ENCODE results near the gene ETS2. TPM values are rescaled to one million over a fixed set of nuclear protein-coding genes. Genes with fewer than 3 reads are reported as not detected.
"Not testable (repeated sequence)": the region's sequence is repeated elsewhere in the genome, so short reads cannot be mapped to it uniquely, and the experiment has no call there.

ETS2 gene
- total and polyA plus RNA-seq, 10 of the 15 experiments (the other 5 are each of a cell fraction or from before 2014, with no cell fraction given) = 0.52 to 8.6 (median 3.8) TPM

DNA sequence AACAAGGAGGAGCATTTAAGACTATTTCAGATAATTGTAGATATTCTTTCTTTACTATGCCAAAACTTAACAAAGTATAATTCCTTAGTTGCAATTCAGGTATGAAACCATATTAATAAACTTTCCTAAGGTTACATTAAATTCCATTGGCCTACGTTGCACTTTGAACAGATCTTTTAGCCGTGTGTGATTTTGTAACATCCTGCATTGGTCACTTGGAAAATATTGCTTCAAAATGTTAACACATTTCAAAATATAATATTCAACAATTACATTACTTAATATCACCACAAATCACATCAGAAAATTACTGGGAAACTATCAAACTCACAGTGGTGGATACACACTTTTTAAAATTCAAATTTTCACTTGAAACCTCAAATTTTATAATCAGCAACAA lies 20.2 kb downstream of the ETS2 start:
- no TSS peak for BruUV-seq (replicated peaks)
- POLR2A ChIA-PET = no interaction called here
- no peak overlapping the region for H2AFZ ChIP-seq (ENCODE audit: control insufficient read depth, low read depth, low read length)
- H3K9me3 ChIP-seq (replicated peaks; ENCODE audit: control insufficient read depth, insufficient read depth, low read length) = no peaks in the 10 kb centered on the region
- FAIRE-seq = no peak
- intact Hi-C loops (cut with micrococcal nuclease; ENCODE audit: unreplicated experiment) = no loop called here
- in situ Hi-C loops (cut with MboI) = no loop called here
- H3K4me2 ChIP-seq (ENCODE audit: control insufficient read depth, insufficient read depth) = no peak overlapping the region
- H3K79me2 ChIP-seq (ENCODE audit: control insufficient read depth, insufficient read depth, low read length) = no peaks in the 10 kb centered on the region
- RAD21 ChIA-PET (ENCODE audit: unreplicated experiment) = no interaction called here
- H4K20me1 ChIP-seq (ENCODE audit: control insufficient read depth, insufficient read depth) = no peaks in the 10 kb centered on the region
- DNase-seq (ENCODE audit: low read depth, low spot score) = no peak
- H3K4me1 ChIP-seq (ENCODE audit: control insufficient read depth, insufficient read depth, low read length) = peaks cover 2% of the 10 kb centered on the region; the same call in 1 of the 2 replicates
- no peak overlapping the region for H3K9ac ChIP-seq (ENCODE audit: control insufficient read depth, insufficient read depth, low read length)
- no peaks in the 10 kb centered on the region for H3K27me3 ChIP-seq (replicated peaks in 1 of 2; ENCODE audit: control insufficient read depth in 2 of 2, insufficient read depth in 2 of 2, low read length in 1 of 2)
- H3K27ac ChIP-seq (ENCODE audit: control insufficient read depth, insufficient read depth) = no peak overlapping the region
- SMC1A ChIA-PET (ENCODE audit: uncharacterized antibody, unreplicated experiment) = no interaction called here
- ATAC-seq = no peak
- TF ChIP-seq SREBF2 (IDR thresholded peaks at IDR 0.05; ENCODE audit: low read length) = no peak
- TF ChIP-seq CBFB (IDR thresholded peaks at IDR 0.05; ENCODE audit: low read depth) = no peak
- no peak for TF ChIP-seq SRF (IDR thresholded peaks at IDR 0.05; ENCODE audit: low read depth in 2 of 2, low read length in 2 of 2)
- TF ChIP-seq, protein P1, sequence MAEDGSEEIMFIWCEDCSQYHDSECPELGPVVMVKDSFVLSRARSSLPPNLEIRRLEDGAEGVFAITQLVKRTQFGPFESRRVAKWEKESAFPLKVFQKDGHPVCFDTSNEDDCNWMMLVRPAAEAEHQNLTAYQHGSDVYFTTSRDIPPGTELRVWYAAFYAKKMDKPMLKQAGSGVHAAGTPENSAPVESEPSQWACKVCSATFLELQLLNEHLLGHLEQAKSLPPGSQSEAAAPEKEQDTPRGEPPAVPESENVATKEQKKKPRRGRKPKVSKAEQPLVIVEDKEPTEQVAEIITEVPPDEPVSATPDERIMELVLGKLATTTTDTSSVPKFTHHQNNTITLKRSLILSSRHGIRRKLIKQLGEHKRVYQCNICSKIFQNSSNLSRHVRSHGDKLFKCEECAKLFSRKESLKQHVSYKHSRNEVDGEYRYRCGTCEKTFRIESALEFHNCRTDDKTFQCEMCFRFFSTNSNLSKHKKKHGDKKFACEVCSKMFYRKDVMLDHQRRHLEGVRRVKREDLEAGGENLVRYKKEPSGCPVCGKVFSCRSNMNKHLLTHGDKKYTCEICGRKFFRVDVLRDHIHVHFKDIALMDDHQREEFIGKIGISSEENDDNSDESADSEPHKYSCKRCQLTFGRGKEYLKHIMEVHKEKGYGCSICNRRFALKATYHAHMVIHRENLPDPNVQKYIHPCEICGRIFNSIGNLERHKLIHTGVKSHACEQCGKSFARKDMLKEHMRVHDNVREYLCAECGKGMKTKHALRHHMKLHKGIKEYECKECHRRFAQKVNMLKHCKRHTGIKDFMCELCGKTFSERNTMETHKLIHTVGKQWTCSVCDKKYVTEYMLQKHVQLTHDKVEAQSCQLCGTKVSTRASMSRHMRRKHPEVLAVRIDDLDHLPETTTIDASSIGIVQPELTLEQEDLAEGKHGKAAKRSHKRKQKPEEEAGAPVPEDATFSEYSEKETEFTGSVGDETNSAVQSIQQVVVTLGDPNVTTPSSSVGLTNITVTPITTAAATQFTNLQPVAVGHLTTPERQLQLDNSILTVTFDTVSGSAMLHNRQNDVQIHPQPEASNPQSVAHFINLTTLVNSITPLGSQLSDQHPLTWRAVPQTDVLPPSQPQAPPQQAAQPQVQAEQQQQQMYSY (CRISPR knock-in tag; IDR thresholded peaks at IDR 0.05) = no peak
- TF ChIP-seq ASH2L (IDR thresholded peaks at IDR 0.05; ENCODE audit: borderline replicate concordance, low read depth) = no peak
- TF ChIP-seq RUNX3 (IDR thresholded peaks at IDR 0.05; ENCODE audit: low read length) = no peak
- no peak for TF ChIP-seq CREB1 (IDR thresholded peaks at IDR 0.05; ENCODE audit: low read depth)
- 57% methylated on average over 2 of the region's 2 CpGs for WGBS (ENCODE audit: insufficient coverage, insufficient replicate concordance, low lambda C conversion rate, missing lambda C conversion rate)
- CTCF ChIA-PET = interaction anchor here (0.7 kb wide), 1 partner anchor 52 kb away, joined by 3 read pairs; no protein-coding TSS in a partner anchor
- H3K4me3 ChIP-seq = no peak overlapping the region
- H3K36me3 ChIP-seq (ENCODE audit: control insufficient read depth in 2 of 2, insufficient read depth in 2 of 2, low read length in 1 of 2) = peaks cover 4 to 9% of the 10 kb centered on the region in 2 experiments; a peak in 3 of 4 replicates

DNA sequence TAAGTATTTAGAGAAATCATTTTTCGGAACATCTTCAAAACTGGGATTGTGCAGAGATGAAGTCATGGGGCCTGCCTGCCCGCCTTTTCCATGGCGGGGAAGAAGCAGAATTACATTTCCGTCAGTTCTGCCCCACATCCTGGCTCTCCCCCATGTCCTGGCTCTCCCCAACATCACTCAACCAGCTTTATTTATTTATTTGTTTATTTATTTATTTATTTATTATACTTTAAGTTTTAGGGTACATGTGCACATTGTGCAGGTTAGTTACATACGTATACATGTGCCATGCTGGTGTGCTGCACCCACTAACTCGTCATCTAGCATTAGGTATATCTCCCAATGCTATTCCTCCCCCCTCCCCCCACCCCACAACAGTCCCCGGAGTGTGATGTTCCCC lies 22.4 kb downstream of the ETS2 start:
- intact Hi-C loops (cut with micrococcal nuclease; ENCODE audit: unreplicated experiment); H2AFZ ChIP-seq (ENCODE audit: control insufficient read depth, low read depth, low read length); H3K4me3 ChIP-seq; SMC1A ChIA-PET (ENCODE audit: uncharacterized antibody, unreplicated experiment); H3K79me2 ChIP-seq (ENCODE audit: control insufficient read depth, insufficient read depth, low read length); H4K20me1 ChIP-seq (ENCODE audit: control insufficient read depth, insufficient read depth); in situ Hi-C loops (cut with MboI); ATAC-seq; H3K36me3 ChIP-seq (ENCODE audit: control insufficient read depth in 2 of 2, insufficient read depth in 2 of 2, low read length in 1 of 2); POLR2A ChIA-PET; CTCF ChIA-PET; RAD21 ChIA-PET (ENCODE audit: unreplicated experiment); FAIRE-seq; H3K4me1 ChIP-seq (ENCODE audit: control insufficient read depth, insufficient read depth, low read length); H3K27me3 ChIP-seq (replicated peaks in 1 of 2; ENCODE audit: control insufficient read depth in 2 of 2, insufficient read depth in 2 of 2, low read length in 1 of 2); H3K27ac ChIP-seq (ENCODE audit: control insufficient read depth, insufficient read depth); DNase-seq (ENCODE audit: low read depth, low spot score); H3K4me2 ChIP-seq (ENCODE audit: control insufficient read depth, insufficient read depth); BruUV-seq (replicated peaks); H3K9me3 ChIP-seq (replicated peaks; ENCODE audit: control insufficient read depth, insufficient read depth, low read length); H3K9ac ChIP-seq (ENCODE audit: control insufficient read depth, insufficient read depth, low read length): not testable (repeated sequence)
- 60% methylated on average over 5 of the region's 7 CpGs for whole genome bisulfite sequencing (ENCODE audit: insufficient coverage, insufficient replicate concordance, low lambda C conversion rate, missing lambda C conversion rate)
